Peyer's patch (tissue), 4 donors: Measurements from ENCODE around the gene UFSP1. TPM values are rescaled to one million over a fixed set of nuclear protein-coding genes. Genes with fewer than 3 reads are reported as not detected.

ENCODE experiments used
- DNase-seq, 3 donors: peaks; one replicate each; pipeline ENCODE4 v3.0.0-alpha.2; 2017 to 2019
- H3K27ac ChIP-seq, 4 donors: fragments of 200-600 bp; sonication (generic); one replicate each; pipeline ENCODE4 v1.5.1; 2016 to 2019
- H3K27me3 ChIP-seq, 2 donors: fragments of 200-600 bp; sonication (generic); one replicate each; pipeline ENCODE4 v1.5.1; 2019
- H3K36me3 ChIP-seq, 3 donors: fragments of 200-600 bp; sonication (generic); one replicate each; pipeline ENCODE4 v1.5.1; 2016 to 2019
- H3K4me1 ChIP-seq, 4 donors: fragments of 200-600 bp; sonication (generic); one replicate each; pipeline ENCODE4 v1.5.1; 2016 to 2019
- H3K4me3 ChIP-seq, 4 donors: fragments of 200-600 bp; sonication (generic); 1 replicate in 3 of 4; 2 replicates in 1 of 4; pipeline ENCODE4 v1.5.1; 2016 to 2019; ENCODE audit warnings: mild to moderate bottlenecking in 1 of 4
- H3K9me3 ChIP-seq, 4 donors: fragments of 200-600 bp; sonication (generic); one replicate each; pipeline ENCODE4 v1.5.1; 2016 to 2019; ENCODE audit warnings: mild to moderate bottlenecking in 1 of 4
- POLR2A ChIP-seq, 2 donors: fragments of 450-650 bp; IDR thresholded peaks; one replicate each; pipeline ENCODE4 v1.5.1; 2017; ENCODE audit warnings: antibody characterized with exemption in 2 of 2, mild to moderate bottlenecking in 2 of 2, moderate library complexity in 2 of 2
- total RNA-seq, 4 donors: library from RNA; depleted of rRNA; stranded (reverse); fragments of >200 nt; gene quantifications; one replicate each; pipeline ENCODE4 v1.1.0, GENCODE V29; 2016
- TF ChIP-seq, protein P1 (sequence below), 6 experiments: fragments of 450-650 bp in 4 of 6; fragments of 200-600 bp in 2 of 6; sonication (generic) in 1 of 6; IDR thresholded peaks; one replicate each; pipeline ENCODE4 v1.5.1; 2017 to 2019; ENCODE audit warnings: antibody characterized with exemption in 6 of 6, mild to moderate bottlenecking in 3 of 6, moderate library complexity in 1 of 6

The UFSP1 gene
- total RNA-seq, 4 donors from 2014 or later: 4.1 to 7.0 (median 5.2) TPM

DNA sequence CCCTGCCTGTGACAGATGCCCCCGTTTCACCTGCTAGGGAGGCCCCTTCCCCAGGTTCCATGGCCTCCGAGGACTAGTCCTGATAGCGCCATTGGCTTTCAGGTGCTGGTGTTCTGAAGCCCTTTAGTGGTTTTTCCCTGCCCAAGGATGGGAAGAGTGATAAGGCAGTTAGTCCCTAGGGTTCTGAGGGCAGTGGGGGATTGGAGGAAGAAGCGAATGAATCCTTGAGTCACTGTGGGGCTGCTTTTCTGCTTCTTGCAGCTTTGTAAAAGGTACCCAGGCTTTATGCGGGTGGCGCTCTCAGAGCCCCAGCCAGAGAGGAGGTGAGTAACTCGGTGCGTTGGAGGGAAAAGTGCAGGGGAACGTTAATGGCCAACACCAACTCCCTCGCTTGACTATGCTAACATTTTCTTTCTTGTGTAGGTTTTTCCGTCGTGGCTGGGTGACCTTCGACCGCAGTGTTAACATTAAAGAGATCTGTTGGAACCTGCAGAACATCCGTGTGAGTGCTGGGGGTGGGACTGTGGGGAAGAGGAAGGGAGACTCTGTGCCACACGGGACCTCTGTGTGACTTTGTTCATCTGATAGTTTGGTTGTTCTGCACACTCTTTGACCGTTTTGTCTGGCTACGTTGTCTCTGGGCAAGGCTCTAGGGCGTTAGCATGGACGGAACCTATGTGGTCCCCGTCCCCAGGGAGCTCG lies 3.9 kb downstream of the UFSP1 start:
- Histone ChIP-seq H3K4me3 (no peak overlapping the region), H3K4me1 (peaks cover 7 to 30% (median 26%) of the 10 kb centered on the region in 4 donors), H3K27me3 (no peaks in the 10 kb centered on the region), H3K36me3 (peaks cover 0 to 80% (median 4%) of the 10 kb centered on the region in 3 donors), H3K9me3 (no peaks in the 10 kb centered on the region), H3K27ac (peak overlapping the region in 1 of 4 donors; percentile 20)
- DNase-seq: no peak
- TF ChIP-seq, protein P1, sequence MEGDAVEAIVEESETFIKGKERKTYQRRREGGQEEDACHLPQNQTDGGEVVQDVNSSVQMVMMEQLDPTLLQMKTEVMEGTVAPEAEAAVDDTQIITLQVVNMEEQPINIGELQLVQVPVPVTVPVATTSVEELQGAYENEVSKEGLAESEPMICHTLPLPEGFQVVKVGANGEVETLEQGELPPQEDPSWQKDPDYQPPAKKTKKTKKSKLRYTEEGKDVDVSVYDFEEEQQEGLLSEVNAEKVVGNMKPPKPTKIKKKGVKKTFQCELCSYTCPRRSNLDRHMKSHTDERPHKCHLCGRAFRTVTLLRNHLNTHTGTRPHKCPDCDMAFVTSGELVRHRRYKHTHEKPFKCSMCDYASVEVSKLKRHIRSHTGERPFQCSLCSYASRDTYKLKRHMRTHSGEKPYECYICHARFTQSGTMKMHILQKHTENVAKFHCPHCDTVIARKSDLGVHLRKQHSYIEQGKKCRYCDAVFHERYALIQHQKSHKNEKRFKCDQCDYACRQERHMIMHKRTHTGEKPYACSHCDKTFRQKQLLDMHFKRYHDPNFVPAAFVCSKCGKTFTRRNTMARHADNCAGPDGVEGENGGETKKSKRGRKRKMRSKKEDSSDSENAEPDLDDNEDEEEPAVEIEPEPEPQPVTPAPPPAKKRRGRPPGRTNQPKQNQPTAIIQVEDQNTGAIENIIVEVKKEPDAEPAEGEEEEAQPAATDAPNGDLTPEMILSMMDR (IDR thresholded peaks at IDR 0.05): no peak
- TF ChIP-seq POLR2A (IDR thresholded peaks at IDR 0.05): no peak

DNA sequence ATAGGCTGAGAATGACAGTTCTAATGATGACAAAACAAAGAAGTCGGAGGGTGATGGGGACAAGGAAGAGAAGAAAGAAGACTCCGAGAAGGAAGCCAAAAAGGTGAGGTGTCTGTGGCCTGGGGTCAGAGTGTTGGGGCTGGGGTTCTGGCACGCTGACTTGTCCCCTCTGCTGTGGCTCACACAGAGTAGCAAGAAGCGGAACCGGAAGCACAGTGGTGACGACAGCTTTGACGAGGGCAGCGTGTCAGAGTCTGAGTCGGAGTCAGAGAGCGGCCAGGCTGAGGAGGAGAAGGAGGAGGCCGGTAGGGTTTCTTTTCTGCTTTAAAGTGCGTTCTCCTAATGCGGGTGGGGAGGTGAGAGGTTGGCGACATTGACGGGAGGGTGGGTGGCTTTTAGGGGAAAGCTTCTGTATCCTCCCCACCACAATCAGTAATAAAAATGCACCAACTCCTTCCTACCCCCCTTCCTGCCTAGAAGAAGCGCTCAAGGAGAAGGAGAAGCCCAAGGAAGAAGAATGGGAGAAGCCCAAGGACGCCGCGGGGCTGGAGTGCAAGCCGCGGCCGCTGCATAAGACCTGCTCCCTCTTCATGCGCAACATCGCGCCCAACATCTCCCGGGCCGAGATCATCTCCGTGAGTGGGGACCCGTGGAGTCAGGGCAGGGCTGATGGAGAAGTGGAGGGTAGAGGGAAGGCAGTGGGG lies 4.6 kb downstream of the UFSP1 start:
- Histone ChIP-seq H3K27me3 (no peaks in the 10 kb centered on the region), H3K9me3 (no peaks in the 10 kb centered on the region), H3K4me3 (no peak overlapping the region), H3K27ac (peak overlapping the region in 1 of 4 donors; percentile 20), H3K36me3 (peaks cover 0 to 87% (median 4%) of the 10 kb centered on the region in 3 donors), H3K4me1 (peaks cover 7 to 24% (median 22%) of the 10 kb centered on the region in 4 donors)
- TF ChIP-seq, protein P1 (IDR thresholded peaks at IDR 0.05): no peak
- TF ChIP-seq POLR2A (IDR thresholded peaks at IDR 0.05): no peak
- DNase-seq: peak in 1 of 3 donors; percentile 68

DNA sequence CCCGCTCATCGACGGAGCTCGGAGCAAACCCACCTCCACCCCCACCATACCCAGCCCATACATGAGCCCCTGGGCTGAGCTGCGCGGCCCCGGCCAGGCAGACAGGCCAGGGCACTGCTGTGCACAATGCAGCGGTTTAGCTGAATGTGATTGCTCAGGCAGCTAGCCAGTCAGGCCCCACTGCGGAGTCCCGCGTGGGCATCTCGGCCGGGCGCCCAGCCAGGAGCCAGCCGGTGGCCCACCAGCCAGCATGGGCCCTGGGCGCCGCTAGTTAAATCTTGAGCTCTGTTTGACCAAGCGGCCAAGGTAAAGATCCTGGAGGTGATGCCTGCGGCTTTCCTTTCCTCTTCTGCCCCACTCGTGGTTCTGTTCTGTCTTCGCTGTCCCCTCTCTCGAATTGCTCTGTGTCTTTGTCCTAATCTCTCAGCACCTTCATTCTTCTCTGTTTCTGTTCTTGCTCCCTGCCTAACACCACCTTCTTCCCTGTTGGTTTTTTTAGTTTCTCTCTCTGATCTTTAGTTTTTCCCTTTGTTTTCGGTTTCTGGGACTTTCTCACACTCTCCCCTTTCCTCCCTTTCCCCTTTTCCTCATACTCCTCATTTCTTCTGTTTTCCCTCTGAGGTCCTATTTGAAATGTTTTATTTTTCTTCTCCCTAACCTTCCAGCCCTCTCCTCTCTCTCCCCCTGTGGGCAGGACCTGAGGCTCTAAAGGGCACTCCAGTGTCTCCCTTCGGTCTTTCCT lies 6.6 kb downstream of the UFSP1 start:
- H3K4me1 ChIP-seq: peaks cover 0 to 15% (median 10%) of the 10 kb centered on the region in 4 donors
- no peaks in the 10 kb centered on the region for H3K9me3 ChIP-seq
- no peak overlapping the region for H3K4me3 ChIP-seq
- TF ChIP-seq POLR2A (IDR thresholded peaks at IDR 0.05): no peak
- TF ChIP-seq, protein P1 (IDR thresholded peaks at IDR 0.05): no peak
- DNase-seq: no peak
- no peaks in the 10 kb centered on the region for H3K27me3 ChIP-seq
- H3K27ac ChIP-seq: no peak overlapping the region
- peaks cover 0 to 99% (median 4%) of the 10 kb centered on the region in 3 donors for H3K36me3 ChIP-seq

DNA sequence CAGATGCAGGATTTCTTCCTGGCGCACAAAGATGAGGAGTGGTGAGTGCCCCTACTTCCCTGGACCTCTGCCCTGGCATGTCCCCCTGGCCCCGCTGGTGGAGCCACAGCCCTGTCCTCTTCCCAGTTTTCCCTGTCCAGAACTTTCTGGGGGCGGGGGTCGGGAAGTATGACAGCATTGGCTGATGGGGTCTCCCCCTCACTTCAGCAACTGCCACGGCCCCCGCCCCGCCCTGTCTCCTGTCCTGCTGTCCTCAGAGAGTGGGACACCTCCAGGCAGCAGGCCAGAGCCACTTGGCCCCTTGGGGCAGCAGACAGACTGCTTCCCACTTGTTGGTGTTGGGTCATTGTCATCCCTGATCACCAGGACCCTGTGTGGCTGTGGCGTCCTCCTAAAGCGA lies 7.3 kb downstream of the UFSP1 start:
- no peak overlapping the region for H3K27ac ChIP-seq
- no peak overlapping the region for H3K4me3 ChIP-seq
- H3K27me3 ChIP-seq: no peaks in the 10 kb centered on the region
- peak in 1 of 3 donors; percentile 46 for DNase-seq
- no peaks in the 10 kb centered on the region for H3K9me3 ChIP-seq
- TF ChIP-seq POLR2A (IDR thresholded peaks at IDR 0.05): no peak
- TF ChIP-seq, protein P1 (IDR thresholded peaks at IDR 0.05): no peak
- H3K36me3 ChIP-seq: peaks cover 0 to 98% (median 4%) of the 10 kb centered on the region in 3 donors
- peaks cover 0 to 15% (median 5%) of the 10 kb centered on the region in 4 donors for H3K4me1 ChIP-seq

DNA sequence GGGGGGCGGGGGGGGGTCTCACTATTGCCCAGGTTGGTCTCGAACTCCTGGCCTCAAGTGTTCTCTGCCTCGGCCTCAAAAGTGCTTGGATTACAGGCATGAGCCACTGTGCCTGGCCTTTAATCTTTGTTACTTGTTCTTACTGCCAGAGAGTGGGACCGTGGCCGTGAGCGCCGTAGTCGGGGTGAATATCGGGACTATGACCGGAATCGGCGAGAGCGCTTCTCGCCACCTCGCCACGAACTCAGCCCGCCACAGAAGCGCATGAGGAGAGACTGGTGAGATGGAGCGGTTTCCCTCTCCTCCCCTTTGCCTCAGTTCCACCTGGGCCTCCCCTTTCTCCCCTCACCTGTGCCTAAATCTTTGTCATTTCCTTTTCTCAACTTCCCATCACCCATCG lies 8.4 kb downstream of the UFSP1 start:
- no peak for TF ChIP-seq POLR2A (IDR thresholded peaks at IDR 0.05)
- TF ChIP-seq, protein P1 (IDR thresholded peaks at IDR 0.05): no peak
- no peak for DNase-seq
- Histone ChIP-seq H3K27me3 (no peaks in the 10 kb centered on the region), H3K4me3 (no peak overlapping the region), H3K36me3 (peaks cover 0 to 94% (median 4%) of the 10 kb centered on the region in 3 donors), H3K27ac (no peak overlapping the region), H3K4me1 (peaks cover 0 to 21% (median 9%) of the 10 kb centered on the region in 4 donors), H3K9me3 (no peaks in the 10 kb centered on the region)
